GM12878 (cell line): Measurements from ENCODE around the gene TMEM253.

ENCODE experiments used
- ATF3 ChIP-seq: IDR thresholded peaks from 2 replicates; pipeline ENCODE4 v1.6.1; 2011; ENCODE audit warnings: low read depth, mild to moderate bottlenecking, low read length, moderate library complexity, borderline replicate concordance; ENCODE audit errors: extremely low read depth
- BHLHE40 ChIP-seq, 2 experiments: fragments of 450-650 bp in 1 of 2; IDR thresholded peaks; 2 replicates each; pipeline ENCODE4 v1.6.1; 2011 to 2017; ENCODE audit warnings: low read depth in 2 of 2, borderline replicate concordance in 1 of 2, improper control_type of control experiment in 1 of 2, low read length in 1 of 2, mild to moderate bottlenecking in 1 of 2
- MAX ChIP-seq: IDR thresholded peaks from 2 replicates; pipeline ENCODE4 v1.6.1; 2012; ENCODE audit warnings: low read depth, low read length, improper control_type of control experiment
- MYC ChIP-seq: IDR thresholded peaks from 2 replicates; pipeline ENCODE4 v1.6.1; 2011; ENCODE audit warnings: mild to moderate bottlenecking, low read length, moderate library complexity, inconsistent platforms; ENCODE audit not compliant: insufficient read depth, insufficient replicate concordance, insufficient read length, severe bottlenecking
- POLR2A ChIP-seq: IDR thresholded peaks from 2 replicates; pipeline ENCODE4 v1.6.1; 2011; ENCODE audit warnings: low read depth, mild to moderate bottlenecking, low read length
- SUZ12 ChIP-seq: fragments of 200-600 bp; sonication (generic); IDR thresholded peaks from one replicate; pipeline ENCODE4 v1.6.1; 2018; ENCODE audit warnings: antibody characterized with exemption, mild to moderate bottlenecking; ENCODE audit not compliant: unreplicated experiment
- TCF12 ChIP-seq: IDR thresholded peaks from 2 replicates; pipeline ENCODE4 v1.6.1; 2011; ENCODE audit warnings: low read depth, mild to moderate bottlenecking, low read length
- TCF7 ChIP-seq: IDR thresholded peaks from 2 replicates; pipeline ENCODE4 v1.6.1; 2014; ENCODE audit warnings: antibody characterized with exemption, borderline replicate concordance
- USF2 ChIP-seq: IDR thresholded peaks from 2 replicates; pipeline ENCODE4 v1.6.1; 2011; ENCODE audit warnings: low read depth, low read length, improper control_type of control experiment, borderline replicate concordance
- TF ChIP-seq, protein P1 (sequence below): fragments of 450-650 bp; IDR thresholded peaks from 2 replicates; pipeline ENCODE4 v1.6.1; 2018; ENCODE audit warnings: borderline replicate concordance, mild to moderate bottlenecking; ENCODE audit not compliant: partially characterized antibody
- TF ChIP-seq, protein P2 (sequence below): IDR thresholded peaks from 2 replicates; pipeline ENCODE4 v1.6.1; 2011; ENCODE audit warnings: mild to moderate bottlenecking, low read depth, low read length, moderate library complexity; ENCODE audit not compliant: insufficient replicate concordance
- TF ChIP-seq, protein P3 (sequence below), 3 experiments: IDR thresholded peaks in 2 of 3; conservative IDR thresholded peaks in 1 of 3; 2 replicates each; pipeline ENCODE4 v1.5.1; 2011; ENCODE audit warnings: low read depth in 3 of 3, low read length in 3 of 3, mild to moderate bottlenecking in 3 of 3, control low read depth in 2 of 3, moderate library complexity in 2 of 3, inconsistent platforms in 1 of 3, mixed read lengths in 1 of 3; ENCODE audit not compliant: control insufficient read depth in 2 of 3, insufficient read depth in 1 of 3; ENCODE audit errors: extremely low read depth in 1 of 3
- TF ChIP-seq, protein P4 (sequence below): fragments of 450-650 bp; IDR thresholded peaks from 2 replicates; pipeline ENCODE4 v1.6.1; 2017; ENCODE audit warnings: antibody characterized with exemption, mild to moderate bottlenecking, moderate library complexity

DNA sequence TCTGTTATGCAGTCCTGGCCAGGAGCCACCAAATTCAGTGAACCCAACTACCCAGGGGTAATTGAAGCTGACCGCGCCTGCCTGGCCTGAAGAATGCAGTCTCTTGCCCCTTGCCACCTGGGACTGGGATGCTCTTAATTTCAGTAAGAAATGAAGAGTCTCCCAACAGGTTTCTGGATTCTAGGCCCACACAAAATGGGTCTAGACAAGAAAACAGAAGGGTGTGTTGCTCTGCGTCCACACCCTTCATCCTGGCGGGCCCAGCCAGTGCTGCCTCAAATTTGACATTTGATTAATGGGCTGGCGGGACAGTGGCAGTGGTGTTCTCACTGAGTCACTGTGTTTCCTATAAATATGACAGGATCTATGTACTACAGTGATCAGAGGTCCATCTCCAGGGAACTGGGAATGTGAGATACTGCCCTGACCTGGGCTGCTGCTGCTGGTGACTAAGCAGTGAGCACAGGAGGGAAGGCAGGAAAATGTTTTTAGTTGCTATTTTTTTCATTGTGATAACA lies 6.5 kb downstream of the TMEM253 start:
- TF ChIP-seq, protein P1, sequence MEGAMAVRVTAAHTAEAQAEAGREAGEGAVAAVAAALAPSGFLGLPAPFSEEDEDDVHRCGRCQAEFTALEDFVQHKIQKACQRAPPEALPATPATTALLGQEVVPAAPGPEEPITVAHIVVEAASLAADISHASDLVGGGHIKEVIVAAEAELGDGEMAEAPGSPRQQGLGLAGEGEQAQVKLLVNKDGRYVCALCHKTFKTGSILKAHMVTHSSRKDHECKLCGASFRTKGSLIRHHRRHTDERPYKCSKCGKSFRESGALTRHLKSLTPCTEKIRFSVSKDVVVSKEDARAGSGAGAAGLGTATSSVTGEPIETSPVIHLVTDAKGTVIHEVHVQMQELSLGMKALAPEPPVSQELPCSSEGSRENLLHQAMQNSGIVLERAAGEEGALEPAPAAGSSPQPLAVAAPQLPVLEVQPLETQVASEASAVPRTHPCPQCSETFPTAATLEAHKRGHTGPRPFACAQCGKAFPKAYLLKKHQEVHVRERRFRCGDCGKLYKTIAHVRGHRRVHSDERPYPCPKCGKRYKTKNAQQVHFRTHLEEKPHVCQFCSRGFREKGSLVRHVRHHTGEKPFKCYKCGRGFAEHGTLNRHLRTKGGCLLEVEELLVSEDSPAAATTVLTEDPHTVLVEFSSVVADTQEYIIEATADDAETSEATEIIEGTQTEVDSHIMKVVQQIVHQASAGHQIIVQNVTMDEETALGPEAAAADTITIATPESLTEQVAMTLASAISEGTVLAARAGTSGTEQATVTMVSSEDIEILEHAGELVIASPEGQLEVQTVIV = no peak
- TF ChIP-seq SUZ12 (no peak), POLR2A (no peak), USF2 (no peak), MAX (no peak), TCF7 (no peak), MYC (no peak), BHLHE40 (IDR thresholded peaks at IDR 0.05; ENCODE audit: borderline replicate concordance in 1 of 2, low read depth in 2 of 2, low read length in 1 of 2) (no peak), ATF3 (no peak), TCF12 (no peak)
- TF ChIP-seq, protein P2, sequence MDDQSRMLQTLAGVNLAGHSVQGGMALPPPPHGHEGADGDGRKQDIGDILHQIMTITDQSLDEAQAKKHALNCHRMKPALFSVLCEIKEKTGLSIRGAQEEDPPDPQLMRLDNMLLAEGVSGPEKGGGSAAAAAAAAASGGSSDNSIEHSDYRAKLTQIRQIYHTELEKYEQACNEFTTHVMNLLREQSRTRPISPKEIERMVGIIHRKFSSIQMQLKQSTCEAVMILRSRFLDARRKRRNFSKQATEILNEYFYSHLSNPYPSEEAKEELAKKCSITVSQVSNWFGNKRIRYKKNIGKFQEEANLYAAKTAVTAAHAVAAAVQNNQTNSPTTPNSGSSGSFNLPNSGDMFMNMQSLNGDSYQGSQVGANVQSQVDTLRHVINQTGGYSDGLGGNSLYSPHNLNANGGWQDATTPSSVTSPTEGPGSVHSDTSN = no peak
- TF ChIP-seq, protein P3, sequence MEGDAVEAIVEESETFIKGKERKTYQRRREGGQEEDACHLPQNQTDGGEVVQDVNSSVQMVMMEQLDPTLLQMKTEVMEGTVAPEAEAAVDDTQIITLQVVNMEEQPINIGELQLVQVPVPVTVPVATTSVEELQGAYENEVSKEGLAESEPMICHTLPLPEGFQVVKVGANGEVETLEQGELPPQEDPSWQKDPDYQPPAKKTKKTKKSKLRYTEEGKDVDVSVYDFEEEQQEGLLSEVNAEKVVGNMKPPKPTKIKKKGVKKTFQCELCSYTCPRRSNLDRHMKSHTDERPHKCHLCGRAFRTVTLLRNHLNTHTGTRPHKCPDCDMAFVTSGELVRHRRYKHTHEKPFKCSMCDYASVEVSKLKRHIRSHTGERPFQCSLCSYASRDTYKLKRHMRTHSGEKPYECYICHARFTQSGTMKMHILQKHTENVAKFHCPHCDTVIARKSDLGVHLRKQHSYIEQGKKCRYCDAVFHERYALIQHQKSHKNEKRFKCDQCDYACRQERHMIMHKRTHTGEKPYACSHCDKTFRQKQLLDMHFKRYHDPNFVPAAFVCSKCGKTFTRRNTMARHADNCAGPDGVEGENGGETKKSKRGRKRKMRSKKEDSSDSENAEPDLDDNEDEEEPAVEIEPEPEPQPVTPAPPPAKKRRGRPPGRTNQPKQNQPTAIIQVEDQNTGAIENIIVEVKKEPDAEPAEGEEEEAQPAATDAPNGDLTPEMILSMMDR (IDR thresholded peaks at IDR 0.05 in 2 of 3, conservative IDR thresholded peaks at IDR 0.05 in 1 of 3; ENCODE audit: control insufficient read depth in 2 of 3, extremely low read depth in 1 of 3, insufficient read depth in 1 of 3, low read depth in 3 of 3, low read length in 3 of 3) = no peak
- TF ChIP-seq, protein P4, sequence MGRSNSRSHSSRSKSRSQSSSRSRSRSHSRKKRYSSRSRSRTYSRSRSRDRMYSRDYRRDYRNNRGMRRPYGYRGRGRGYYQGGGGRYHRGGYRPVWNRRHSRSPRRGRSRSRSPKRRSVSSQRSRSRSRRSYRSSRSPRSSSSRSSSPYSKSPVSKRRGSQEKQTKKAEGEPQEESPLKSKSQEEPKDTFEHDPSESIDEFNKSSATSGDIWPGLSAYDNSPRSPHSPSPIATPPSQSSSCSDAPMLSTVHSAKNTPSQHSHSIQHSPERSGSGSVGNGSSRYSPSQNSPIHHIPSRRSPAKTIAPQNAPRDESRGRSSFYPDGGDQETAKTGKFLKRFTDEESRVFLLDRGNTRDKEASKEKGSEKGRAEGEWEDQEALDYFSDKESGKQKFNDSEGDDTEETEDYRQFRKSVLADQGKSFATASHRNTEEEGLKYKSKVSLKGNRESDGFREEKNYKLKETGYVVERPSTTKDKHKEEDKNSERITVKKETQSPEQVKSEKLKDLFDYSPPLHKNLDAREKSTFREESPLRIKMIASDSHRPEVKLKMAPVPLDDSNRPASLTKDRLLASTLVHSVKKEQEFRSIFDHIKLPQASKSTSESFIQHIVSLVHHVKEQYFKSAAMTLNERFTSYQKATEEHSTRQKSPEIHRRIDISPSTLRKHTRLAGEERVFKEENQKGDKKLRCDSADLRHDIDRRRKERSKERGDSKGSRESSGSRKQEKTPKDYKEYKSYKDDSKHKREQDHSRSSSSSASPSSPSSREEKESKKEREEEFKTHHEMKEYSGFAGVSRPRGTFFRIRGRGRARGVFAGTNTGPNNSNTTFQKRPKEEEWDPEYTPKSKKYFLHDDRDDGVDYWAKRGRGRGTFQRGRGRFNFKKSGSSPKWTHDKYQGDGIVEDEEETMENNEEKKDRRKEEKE = no peak
